Stimulated activated CD8-positive, alpha-beta memory T cell treated with anti-CD3 and anti-CD28 coated beads, Interleukin-2, amount 100 ng/mL, for 1 hour (primary cell): ENCODE measurements around the gene ATF1.
"Not testable (repeated sequence)": the region's sequence is repeated elsewhere in the genome, so short reads cannot be mapped to it uniquely, and the experiment has no call there.

Source experiments
- DNase-seq, 2 donors: peaks; one replicate each; pipeline ENCODE4 v3.0.0-alpha.2; 2020; ENCODE audit warnings: low read depth in 2 of 2

ATF1 gene

DNA sequence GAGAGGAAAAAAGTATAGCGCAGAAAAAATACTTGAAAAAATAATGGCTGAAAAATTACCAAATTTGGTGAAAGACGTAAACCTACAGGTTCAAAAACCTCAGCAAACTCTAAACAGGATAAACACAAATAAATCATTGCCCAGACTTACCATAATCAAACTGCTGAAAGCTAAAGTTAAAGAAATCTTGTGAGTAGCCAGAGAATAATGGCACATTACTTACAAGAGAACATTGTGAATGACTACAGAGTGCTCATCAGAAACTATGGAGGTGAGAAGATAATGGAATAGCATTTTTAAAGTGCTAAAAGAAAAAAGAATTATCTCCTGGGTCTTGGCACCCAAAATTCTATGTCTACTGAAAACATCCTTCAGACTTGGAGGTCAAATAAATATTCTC, 36.0 kb downstream of the ATF1 start:
- no peak for DNase-seq

DNA sequence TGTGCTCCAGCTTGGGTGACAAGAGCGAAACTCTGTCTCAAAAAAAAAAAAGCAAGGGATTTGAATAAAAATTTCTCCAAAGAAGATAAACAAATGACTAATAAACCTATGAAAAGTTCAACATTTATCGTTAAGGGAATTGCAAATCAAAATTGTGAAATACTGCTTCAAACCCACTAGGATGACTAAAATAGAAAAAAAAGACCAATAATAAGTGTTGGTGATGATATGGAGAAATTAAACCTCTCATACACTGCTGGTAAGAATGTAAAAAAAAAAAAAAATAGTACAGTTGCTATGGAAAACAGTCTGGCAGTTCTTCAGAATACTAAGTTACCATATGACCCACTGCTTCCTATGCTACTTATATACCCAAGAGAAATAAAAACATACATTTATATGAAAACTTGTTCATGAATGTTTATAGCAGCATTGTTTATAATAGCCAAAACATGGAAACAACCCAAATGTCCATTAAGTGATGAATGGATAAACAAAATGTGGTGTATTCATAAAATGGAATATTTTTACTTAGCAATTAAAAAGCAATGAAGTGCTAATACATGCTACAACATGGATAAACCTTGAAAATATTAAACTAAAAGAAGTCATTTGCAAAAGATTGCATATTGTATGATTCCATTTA, 39.5 kb downstream of the ATF1 start:
- DNase-seq = no peak

DNA sequence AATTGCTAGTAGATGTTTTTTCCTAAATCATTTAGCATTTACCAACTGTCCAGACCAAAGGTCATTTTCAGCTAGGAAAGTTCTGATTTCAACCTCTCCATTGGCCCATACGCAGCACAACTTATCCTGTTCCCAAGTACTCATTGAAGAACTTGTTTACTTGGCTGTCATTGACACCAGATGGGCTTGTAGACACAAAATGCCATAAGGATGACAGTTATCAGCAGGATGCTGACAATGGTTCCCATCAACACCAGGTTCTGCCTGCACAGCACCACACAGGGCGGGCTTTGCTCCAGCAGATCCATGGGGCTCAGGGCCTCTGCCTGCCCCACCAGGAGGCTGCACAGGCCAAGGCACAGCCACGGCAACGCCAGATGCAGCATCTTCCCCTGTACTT, 42.3 kb downstream of the ATF1 start:
- DNase-seq = no peak

DNA sequence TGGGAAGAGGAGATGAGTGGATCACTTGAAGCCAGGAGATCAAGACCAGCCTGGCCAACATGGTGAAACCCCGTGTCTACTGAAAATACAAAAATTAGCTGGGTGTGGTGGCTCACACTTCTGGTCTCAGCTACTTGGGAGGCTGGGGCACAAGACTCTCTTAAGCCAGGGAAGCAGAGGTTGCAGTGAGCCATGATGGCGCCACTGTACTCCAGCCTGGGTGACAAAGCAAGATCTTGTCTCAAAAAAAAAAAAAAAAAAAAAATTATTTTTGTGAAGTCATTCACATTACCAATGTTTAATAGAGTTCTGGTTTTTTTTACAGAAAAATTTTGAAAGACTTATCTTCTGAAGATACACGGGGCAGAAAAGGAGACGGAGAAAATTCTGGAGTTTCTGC, 45.2 kb downstream of the ATF1 start:
- DNase-seq = not testable (repeated sequence)

DNA sequence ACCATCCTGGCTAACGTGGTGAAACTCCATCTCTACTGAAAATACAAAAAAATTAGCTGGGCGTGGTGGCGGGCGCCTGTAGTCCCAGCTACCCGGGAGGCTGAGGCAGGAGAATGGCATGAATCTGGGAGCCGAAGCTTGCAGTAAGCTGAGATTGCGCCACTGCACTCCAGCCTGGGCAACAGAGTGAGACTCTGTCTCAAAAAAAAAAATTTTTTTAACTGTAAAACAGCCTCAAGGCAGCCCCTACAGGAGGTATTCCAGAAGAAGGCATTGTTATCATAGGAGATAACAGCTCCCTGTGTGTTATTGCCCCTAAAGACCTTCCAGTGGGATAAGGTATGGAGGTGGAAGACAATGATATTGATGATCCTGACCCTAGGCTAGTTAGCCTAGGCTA, 51.0 kb downstream of the ATF1 start:
- not testable (repeated sequence) for DNase-seq

DNA sequence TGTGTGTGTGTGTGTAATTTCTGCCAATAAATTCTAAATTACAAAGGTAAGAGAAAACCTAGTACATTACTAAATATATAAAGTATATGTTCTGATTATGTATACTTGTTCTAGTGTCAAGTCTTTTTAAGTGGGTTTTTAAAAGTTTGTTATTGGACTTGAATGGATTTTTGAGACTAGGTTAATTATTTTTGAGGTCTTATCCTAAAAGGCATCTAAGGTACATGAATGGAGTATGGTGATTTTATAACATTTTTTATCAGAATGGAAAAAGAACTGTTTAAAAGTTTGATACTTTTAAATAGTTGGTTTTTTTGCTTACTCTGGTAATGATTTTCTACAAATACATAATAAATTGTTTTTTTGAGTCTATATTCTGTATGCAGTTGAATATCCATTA, 56.3 kb downstream of the ATF1 start:
- DNase-seq = no peak

DNA sequence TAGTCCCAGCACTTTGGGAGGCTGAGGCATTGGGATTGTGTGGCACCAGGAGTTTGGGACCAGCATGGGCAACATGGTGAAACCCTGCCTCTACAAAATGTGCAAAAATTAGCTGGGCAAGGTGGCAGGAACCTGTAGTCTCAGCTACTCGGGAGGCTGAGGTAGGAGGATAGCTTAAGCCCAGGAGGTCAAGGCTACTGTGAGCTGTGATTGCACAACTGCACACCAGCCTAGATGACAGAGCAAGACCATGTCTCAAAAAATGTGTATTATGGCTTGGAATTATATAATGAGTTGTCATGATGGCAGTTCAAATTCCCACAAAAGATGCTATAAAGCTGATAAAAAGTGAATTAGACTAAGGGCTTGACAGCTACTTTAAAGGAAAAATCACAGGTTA, 58.2 kb downstream of the ATF1 start:
- no peak for DNase-seq

DNA sequence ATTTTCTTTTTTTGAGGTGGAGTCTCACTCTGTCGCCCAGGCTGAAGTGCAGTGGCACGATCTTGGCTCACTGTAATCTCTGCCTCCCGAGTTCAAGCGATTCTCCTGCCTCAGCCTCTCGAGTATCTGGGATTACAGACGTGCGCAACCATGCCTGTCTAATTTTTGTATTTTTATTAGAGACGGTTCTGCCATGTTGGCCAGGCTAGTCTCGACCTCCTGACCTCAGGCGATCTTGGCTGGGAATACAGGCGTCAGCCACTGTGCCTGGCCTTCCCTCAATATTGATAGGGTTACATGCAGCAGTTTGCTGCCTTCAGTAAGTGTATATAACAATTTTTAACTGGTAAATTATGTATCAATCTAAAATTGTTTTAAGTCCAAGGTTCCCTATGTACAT, 59.8 kb downstream of the ATF1 start:
- not testable (repeated sequence) for DNase-seq

DNA sequence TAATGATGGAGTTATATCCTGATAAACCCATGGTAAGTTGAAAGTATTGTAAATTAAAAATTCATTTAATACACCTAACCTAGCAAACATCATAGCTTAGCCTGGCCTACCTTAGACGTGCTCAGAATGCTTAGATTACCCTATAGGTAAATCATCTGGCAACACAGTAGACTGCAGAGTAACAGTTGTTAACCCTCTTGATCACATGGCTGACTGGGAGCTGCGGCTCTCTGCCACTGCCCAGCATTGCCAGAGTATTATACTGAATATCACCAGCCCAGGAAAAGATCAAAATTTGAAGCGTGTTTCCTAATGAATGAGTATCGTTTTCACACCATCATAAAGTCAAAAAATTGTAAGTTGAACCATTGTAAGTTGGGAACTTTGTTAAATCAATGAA, 61.0 kb downstream of the ATF1 start:
- no peak for DNase-seq

DNA sequence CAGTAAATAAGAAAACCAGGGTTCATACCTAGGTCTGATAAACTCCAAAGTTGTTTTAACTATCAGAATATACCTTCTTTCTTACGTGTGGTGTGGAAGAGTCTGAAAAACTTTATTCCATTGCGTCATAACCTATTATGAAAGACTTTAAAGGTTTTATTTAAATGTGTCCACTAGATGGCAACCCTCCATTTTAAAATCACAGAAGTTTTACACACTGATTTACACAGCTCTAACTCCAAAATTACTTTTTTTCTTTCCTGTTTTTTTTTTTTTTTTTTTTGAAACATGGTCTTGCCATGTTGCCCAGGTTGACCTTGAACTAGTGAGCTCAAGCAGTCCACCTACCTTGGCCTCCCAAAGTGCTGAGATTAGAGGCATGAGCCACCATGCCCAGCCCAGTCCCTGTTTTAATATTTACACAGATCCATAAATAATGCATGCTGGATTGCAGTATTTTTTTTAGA, 61.5 kb downstream of the ATF1 start:
- no peak for DNase-seq

DNA sequence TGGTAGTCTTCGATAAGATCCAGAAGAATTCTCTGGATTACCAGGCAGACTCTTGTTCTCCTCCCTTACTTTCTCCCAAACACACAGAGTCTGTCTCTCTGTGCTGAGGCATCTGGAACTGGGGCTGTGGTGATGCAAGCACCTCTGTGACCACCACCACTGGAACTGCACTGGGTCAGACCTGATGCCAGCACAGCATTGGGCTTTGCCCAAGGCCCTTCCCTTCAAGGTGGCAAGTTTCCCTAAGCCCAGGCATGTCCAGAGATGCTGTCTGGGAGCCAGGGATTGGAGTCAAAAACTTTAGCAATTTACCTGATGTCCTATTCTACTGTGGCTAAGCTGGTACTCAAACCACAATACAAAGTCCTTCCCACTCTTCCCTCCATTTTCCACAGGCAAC, 64.2 kb downstream of the ATF1 start:
- no peak for DNase-seq

DNA sequence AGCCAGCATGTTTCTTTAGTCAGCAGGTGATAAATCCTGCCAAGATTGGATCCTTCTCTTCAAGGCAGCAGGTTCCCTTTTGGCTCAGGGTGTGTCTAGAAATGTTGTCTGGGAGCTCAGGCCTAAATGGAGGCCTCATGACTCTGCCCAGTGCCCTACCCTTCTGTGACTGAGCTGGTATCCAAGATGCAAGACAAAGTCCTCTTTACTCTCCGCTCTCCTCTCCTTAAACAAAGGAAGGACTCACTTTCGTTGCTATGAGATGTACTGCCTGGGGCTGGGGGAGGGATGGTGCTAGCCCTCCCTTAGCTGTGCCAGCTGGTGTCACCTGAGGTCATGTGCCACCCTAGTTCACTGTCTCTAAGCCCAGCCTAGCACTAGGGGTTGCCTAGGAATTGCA, 65.0 kb downstream of the ATF1 start:
- DNase-seq = no peak

DNA sequence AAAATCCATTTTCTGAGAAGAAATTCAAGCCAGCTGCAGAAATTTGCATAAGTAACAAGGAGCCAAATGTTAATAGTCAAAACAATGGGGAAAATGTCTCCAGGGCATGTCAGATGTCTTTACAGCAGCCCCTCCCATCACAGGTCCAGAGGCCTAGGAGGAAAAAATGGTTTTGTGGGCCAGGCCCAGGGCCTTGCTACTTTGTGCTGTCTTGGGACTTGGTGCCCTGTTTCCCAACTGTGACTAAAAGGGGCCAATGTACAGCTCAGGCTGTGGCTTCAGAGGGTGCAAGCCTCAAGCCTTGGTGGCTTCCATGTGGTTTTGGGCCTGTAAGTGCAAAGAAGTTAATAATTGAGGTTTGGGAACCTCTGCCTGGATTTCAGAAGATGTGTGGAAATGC, 69.9 kb downstream of the ATF1 start:
- DNase-seq = not testable (repeated sequence)

DNA sequence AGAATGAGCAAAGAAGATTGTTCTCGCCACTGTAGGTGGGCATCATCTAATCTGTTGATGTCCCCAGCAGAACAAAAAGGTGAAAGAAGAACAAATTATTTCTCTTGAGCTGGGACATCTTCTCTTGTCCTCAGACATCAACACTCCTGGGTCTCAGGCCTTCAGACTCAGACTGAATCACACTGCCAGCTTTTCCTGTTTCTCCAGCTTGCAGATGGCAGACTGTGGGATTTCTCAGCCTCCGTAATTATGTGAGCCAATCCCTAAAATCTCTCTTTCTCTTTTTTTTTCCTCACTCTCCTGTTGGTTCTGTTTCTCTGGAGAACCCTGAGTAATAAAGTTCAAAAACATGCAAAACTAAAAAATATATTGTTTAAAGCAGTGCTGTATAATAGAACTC, 75.1 kb downstream of the ATF1 start:
- DNase-seq = no peak

DNA sequence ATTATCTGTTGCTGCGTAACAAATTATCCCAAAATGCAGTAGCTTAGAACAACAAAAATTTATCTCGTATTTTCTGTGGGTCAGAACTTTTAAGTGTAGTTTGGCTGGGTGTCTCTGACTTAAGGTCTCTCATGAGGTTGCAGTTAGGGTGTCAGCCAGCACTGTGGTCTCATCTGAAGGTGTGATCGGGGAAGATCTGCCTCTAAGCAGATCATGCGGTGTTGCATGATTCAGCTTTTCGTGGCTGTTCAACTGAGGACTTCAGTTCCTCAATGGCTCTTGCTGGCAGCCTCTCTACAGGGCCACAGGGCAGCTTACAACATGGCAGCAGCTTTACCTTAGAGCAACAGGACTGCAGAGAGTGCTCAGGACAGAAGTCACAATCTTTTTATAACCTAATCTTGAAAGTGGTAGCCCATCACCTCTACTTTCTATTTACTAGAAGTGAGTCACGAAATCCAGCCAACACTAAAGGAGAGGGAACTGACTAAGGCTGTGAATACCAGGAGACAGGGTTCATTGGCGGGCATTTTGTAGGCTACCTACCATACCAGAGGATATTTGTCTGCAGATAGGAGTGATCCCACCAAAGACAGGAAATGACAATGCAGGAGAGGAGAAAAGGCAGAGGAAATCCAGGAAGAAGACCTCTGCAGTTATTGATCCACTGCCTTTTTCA, 77.0 kb downstream of the ATF1 start:
- no peak for DNase-seq

DNA sequence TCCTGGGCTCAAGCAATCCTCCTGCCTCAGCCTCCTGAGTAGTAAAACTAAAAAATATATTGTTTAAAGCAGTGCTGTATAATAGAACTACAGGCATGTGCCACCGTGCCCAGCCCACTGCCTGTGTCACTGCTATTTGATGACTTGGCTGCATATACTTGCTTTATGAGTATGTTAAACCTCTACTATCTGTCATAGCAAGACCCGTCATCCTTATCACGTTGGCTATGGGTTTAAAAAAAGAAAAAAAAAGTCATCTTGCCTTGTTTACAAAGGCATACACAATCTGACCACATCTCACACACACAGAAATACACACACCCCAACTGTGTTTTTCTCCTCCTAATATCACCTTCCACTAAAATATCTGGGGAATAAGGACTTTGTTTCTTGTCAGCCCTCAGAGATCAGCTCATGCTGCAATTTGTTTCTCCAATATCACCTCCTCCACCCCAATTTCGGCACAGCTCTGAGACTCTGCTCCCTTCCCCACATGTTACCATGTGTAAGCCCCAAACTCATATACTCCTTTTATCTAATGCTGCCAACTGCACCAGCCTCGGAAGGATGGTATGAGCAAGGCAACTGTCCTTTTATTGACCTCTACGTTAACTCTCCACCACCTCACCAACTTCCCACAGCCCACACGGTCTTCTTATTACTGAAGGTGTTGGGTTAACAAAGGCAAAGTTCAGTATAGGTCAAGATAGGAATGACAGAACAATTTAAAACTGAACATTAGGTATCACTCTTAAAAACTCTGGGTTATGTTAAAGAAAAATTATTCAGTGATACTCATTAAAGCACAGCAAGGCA, 78.0 kb downstream of the ATF1 start:
- DNase-seq = no peak

DNA sequence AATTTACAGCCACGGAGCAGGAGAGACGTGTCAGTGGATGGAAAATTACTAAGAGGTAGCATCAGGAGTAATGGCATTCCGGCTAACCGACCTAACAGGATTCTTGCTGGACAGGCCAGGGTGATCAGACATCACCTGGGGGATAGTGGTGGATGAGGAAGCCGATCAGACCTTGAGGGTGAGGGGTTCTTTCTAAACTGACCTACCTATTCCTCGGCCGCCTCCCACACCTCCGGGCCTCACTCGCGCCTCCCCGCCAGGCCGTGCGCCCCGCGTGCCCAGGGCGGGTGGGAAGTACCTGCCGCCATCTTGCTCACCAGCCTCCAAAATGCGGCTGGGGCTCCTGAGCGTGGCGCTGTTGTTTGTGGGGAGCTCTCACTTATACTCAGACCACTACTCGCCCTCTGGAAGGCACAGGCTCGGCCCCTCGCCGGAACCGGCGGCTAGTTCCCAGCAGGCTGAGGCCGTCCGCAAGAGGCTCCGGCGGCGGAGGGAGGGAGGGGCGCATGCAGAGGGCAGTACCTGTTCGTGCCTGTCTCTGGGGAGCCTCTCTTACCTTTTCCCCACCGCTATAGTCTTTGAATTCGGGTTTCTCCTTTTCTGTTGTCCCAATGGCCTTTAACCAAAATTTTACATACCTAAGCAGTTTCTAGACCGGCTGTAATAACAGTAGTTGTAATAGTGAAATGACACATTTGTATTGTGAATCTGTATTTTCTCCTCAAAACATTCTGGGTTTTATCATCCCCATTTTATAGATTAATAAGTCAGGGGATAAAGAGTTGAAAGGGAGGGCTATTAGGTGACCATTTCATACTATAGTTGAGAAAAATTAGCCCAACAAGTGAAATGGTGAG, 79.0 kb downstream of the ATF1 start, which contains the start of gene TMPRSS12:
Gene TMPRSS12, plus strand, starts transcription at position 290 of the 857 bp plus-strand sequence. Its CDS starts 39 bp downstream, at position 329.
- DNase-seq = no peak

DNA sequence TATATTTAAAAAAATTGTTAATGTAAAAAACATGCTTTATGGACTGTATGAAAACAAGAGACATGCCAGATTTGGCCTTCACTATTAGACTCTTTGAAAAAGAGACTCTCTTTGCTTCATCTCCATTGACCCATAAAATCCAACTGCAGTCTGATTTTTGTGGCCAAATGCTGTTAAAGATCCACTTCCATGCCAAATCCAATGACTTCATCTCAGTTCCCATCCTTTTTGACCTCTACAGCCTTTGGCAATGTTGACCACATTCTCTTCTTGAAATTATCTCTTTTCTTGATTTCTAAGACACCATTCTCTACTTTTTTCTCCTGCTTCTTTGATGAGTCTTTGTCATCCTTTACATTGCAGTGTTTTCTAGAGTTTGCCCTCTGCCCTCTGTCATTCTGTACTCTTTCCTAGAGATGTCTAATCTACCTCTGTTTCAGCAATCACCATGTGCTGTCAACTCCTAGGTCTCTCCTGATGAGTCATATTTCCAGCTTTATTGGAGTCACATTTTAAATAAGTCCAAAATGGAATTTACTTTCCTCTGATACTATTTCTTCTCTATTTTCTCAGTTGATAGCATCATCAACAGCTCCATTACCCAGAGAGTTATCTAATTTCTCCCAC, 81.2 kb downstream of the ATF1 start:
- DNase-seq = no peak

DNA sequence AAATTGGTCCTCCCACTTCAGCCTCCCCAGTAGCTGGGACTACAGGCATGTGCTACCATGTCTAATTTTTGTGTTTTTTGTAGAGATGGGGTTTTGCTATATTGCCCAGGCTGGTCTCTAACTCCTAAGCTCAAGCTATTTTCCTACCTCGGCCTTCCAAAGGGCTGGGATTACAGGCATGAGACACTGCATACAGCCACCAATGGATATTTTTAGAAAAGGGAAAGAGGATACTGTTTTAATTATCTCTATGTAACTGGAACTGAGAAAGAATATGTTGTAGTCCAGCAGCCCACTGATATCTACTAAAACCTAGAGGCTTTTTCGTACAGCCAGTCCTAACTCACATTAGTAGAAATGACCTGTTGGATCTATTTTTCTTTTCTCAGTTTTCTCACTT, 85.1 kb downstream of the ATF1 start:
- DNase-seq = no peak

DNA sequence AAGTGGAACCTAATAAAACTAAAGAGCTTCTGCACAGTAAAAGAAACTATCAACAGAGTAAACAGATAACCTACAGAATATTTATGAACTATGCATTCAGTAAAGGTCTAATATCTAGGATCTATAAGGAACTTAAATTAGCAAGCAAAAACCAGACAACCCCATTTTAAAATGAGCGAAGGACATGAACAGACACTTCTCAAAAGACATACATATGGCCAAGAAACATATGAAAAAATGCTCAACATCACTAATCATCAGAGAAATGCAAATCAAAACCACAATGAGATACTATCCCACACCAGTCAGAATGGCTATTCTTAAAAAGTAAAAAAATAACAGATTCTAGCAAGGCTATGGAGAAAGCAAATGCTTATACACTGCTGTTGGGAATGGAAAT, 91.3 kb downstream of the ATF1 start:
- not testable (repeated sequence) for DNase-seq

DNA sequence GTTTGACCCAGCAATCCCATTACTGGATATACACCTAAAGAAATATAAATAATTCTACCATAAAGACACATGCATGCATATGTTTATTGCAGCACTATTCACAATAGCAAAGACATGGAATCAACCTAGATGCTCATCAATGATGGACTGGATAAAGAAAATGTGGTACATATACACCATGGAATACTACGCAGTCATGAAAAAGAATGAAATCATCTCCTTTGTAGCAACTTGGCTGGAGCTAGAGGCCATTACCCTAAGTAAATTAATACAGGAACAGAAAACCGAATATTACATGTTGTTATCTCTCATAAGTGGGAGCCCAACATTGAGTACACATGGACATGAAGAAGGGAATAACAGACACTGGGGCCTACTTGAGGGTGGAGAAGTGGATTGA, 91.8 kb downstream of the ATF1 start:
- DNase-seq = not testable (repeated sequence)
